Activated T-cell treated with anti-CD3 and anti-CD28 coated beads, Interleukin-2, amount 50 U/mL, for 24 hours (primary cell): ENCODE results near the gene RALGPS1.

Experiments used
- DNase-seq: peaks from one replicate; pipeline ENCODE4 v3.0.0-alpha.2; 2020
- H3K27ac Mint-ChIP-seq: 2 replicates; pipeline ENCODE4 v1.8.0; 2020; ENCODE audit warnings: mild to moderate bottlenecking, mixed read lengths
- H3K27me3 Mint-ChIP-seq: 2 replicates; pipeline ENCODE4 v1.8.0; 2020; ENCODE audit warnings: mixed read lengths
- H3K36me3 Mint-ChIP-seq: 2 replicates; pipeline ENCODE4 v1.8.0; 2020; ENCODE audit warnings: low read depth, mixed read lengths
- H3K4me1 Mint-ChIP-seq: 2 replicates; pipeline ENCODE4 v1.8.0; 2020; ENCODE audit warnings: low read depth, mixed read lengths
- H3K4me3 Mint-ChIP-seq: 2 replicates; pipeline ENCODE4 v1.8.0; 2020; ENCODE audit warnings: mild to moderate bottlenecking, moderate library complexity, mixed read lengths
- H3K9me3 Mint-ChIP-seq: 2 replicates; pipeline ENCODE4 v1.8.0; 2020; ENCODE audit warnings: mixed read lengths

RALGPS1 gene

GRCh38 chr9:127025042-127025441 is 110.5 kb downstream of the RALGPS1 start:
- Mint-ChIP-seq H3K4me1 (peaks cover 4% of the 10 kb centered on the region), H3K36me3 (no peaks in the 10 kb centered on the region), H3K4me3 (no peak overlapping the region), H3K27me3 (no peaks in the 10 kb centered on the region), H3K27ac (no peak overlapping the region), H3K9me3 (no peaks in the 10 kb centered on the region)
- DNase-seq = no peak

- H3K4me1 Mint-ChIP-seq = no peaks in the 10 kb centered on the region
- H3K27ac Mint-ChIP-seq = no peak overlapping the region
- H3K36me3 Mint-ChIP-seq = no peaks in the 10 kb centered on the region
- no peak for DNase-seq
- H3K27me3 Mint-ChIP-seq = no peaks in the 10 kb centered on the region
- H3K9me3 Mint-ChIP-seq = no peaks in the 10 kb centered on the region
- no peak overlapping the region for H3K4me3 Mint-ChIP-seq
Observed at GRCh38 chr9:127027694-127028093, 113.1 kb downstream of the RALGPS1 start.

- Mint-ChIP-seq H3K27ac (no peak overlapping the region), H3K9me3 (no peaks in the 10 kb centered on the region), H3K4me1 (no peaks in the 10 kb centered on the region), H3K4me3 (no peak overlapping the region), H3K36me3 (no peaks in the 10 kb centered on the region), H3K27me3 (no peaks in the 10 kb centered on the region)
- DNase-seq = no peak
Observed at GRCh38 chr9:127029548-127029947, 115.0 kb downstream of the RALGPS1 start.

- DNase-seq = no peak
- no peak overlapping the region for H3K27ac Mint-ChIP-seq
- no peaks in the 10 kb centered on the region for H3K27me3 Mint-ChIP-seq
- H3K4me1 Mint-ChIP-seq = no peaks in the 10 kb centered on the region
- no peaks in the 10 kb centered on the region for H3K9me3 Mint-ChIP-seq
- H3K36me3 Mint-ChIP-seq = no peaks in the 10 kb centered on the region
- no peak overlapping the region for H3K4me3 Mint-ChIP-seq
Observed at GRCh38 chr9:127030814-127031740, 116.5 kb downstream of the RALGPS1 start.

- H3K4me3 Mint-ChIP-seq = no peak overlapping the region
- H3K4me1 Mint-ChIP-seq = no peaks in the 10 kb centered on the region
- no peak for DNase-seq
- no peak overlapping the region for H3K27ac Mint-ChIP-seq
- H3K27me3 Mint-ChIP-seq = no peaks in the 10 kb centered on the region
- H3K36me3 Mint-ChIP-seq = no peaks in the 10 kb centered on the region
- H3K9me3 Mint-ChIP-seq = no peaks in the 10 kb centered on the region
Observed at GRCh38 chr9:127032256-127032655, 117.7 kb downstream of the RALGPS1 start.

- H3K9me3 Mint-ChIP-seq = no peaks in the 10 kb centered on the region
- no peak overlapping the region for H3K27ac Mint-ChIP-seq
- H3K4me1 Mint-ChIP-seq = no peaks in the 10 kb centered on the region
- no peaks in the 10 kb centered on the region for H3K36me3 Mint-ChIP-seq
- H3K27me3 Mint-ChIP-seq = no peaks in the 10 kb centered on the region
- no peak overlapping the region for H3K4me3 Mint-ChIP-seq
- no peak for DNase-seq
Observed at GRCh38 chr9:127033061-127033460, 118.5 kb downstream of the RALGPS1 start.

- no peak for DNase-seq
- H3K27ac Mint-ChIP-seq = no peak overlapping the region
- no peaks in the 10 kb centered on the region for H3K27me3 Mint-ChIP-seq
- no peaks in the 10 kb centered on the region for H3K36me3 Mint-ChIP-seq
- no peak overlapping the region for H3K4me3 Mint-ChIP-seq
- no peaks in the 10 kb centered on the region for H3K9me3 Mint-ChIP-seq
- no peaks in the 10 kb centered on the region for H3K4me1 Mint-ChIP-seq
Observed at GRCh38 chr9:127033789-127034188, 119.2 kb downstream of the RALGPS1 start.

- no peaks in the 10 kb centered on the region for H3K9me3 Mint-ChIP-seq
- H3K4me1 Mint-ChIP-seq = no peaks in the 10 kb centered on the region
- no peaks in the 10 kb centered on the region for H3K27me3 Mint-ChIP-seq
- H3K4me3 Mint-ChIP-seq = no peak overlapping the region
- DNase-seq = no peak
- no peak overlapping the region for H3K27ac Mint-ChIP-seq
- H3K36me3 Mint-ChIP-seq = no peaks in the 10 kb centered on the region
Observed at GRCh38 chr9:127034691-127035090, 120.1 kb downstream of the RALGPS1 start.

- no peaks in the 10 kb centered on the region for H3K4me1 Mint-ChIP-seq
- H3K36me3 Mint-ChIP-seq = no peaks in the 10 kb centered on the region
- H3K27ac Mint-ChIP-seq = no peak overlapping the region
- no peak for DNase-seq
- no peaks in the 10 kb centered on the region for H3K9me3 Mint-ChIP-seq
- no peak overlapping the region for H3K4me3 Mint-ChIP-seq
- H3K27me3 Mint-ChIP-seq = no peaks in the 10 kb centered on the region
Observed at GRCh38 chr9:127035423-127035822, 120.8 kb downstream of the RALGPS1 start.

GRCh38 chr9:127035948-127036347 is 121.4 kb downstream of the RALGPS1 start:
- no peak for DNase-seq
- no peaks in the 10 kb centered on the region for H3K9me3 Mint-ChIP-seq
- no peak overlapping the region for H3K4me3 Mint-ChIP-seq
- no peak overlapping the region for H3K27ac Mint-ChIP-seq
- no peaks in the 10 kb centered on the region for H3K4me1 Mint-ChIP-seq
- no peaks in the 10 kb centered on the region for H3K27me3 Mint-ChIP-seq
- no peaks in the 10 kb centered on the region for H3K36me3 Mint-ChIP-seq

GRCh38 chr9:127036437-127036836 is 121.9 kb downstream of the RALGPS1 start:
- no peak for DNase-seq
- H3K4me3 Mint-ChIP-seq = no peak overlapping the region
- no peaks in the 10 kb centered on the region for H3K36me3 Mint-ChIP-seq
- H3K4me1 Mint-ChIP-seq = no peaks in the 10 kb centered on the region
- H3K27ac Mint-ChIP-seq = no peak overlapping the region
- H3K27me3 Mint-ChIP-seq = no peaks in the 10 kb centered on the region
- no peaks in the 10 kb centered on the region for H3K9me3 Mint-ChIP-seq

GRCh38 chr9:127038531-127038930 is 123.9 kb downstream of the RALGPS1 start:
- Mint-ChIP-seq H3K36me3 (no peaks in the 10 kb centered on the region), H3K4me3 (no peak overlapping the region), H3K27me3 (no peaks in the 10 kb centered on the region), H3K27ac (no peak overlapping the region), H3K4me1 (no peaks in the 10 kb centered on the region), H3K9me3 (no peaks in the 10 kb centered on the region)
- no peak for DNase-seq

- DNase-seq = no peak
- Mint-ChIP-seq H3K4me3 (no peak overlapping the region), H3K36me3 (no peaks in the 10 kb centered on the region), H3K9me3 (no peaks in the 10 kb centered on the region), H3K27me3 (no peaks in the 10 kb centered on the region), H3K27ac (no peak overlapping the region), H3K4me1 (no peaks in the 10 kb centered on the region)
Observed at GRCh38 chr9:127039492-127039891, 124.9 kb downstream of the RALGPS1 start.

GRCh38 chr9:127045148-127045547 is 130.6 kb downstream of the RALGPS1 start:
- no peak overlapping the region for H3K27ac Mint-ChIP-seq
- H3K4me1 Mint-ChIP-seq = peaks cover 23% of the 10 kb centered on the region
- no peaks in the 10 kb centered on the region for H3K9me3 Mint-ChIP-seq
- no peaks in the 10 kb centered on the region for H3K36me3 Mint-ChIP-seq
- no peak for DNase-seq
- no peaks in the 10 kb centered on the region for H3K27me3 Mint-ChIP-seq
- no peak overlapping the region for H3K4me3 Mint-ChIP-seq

- no peak for DNase-seq
- no peak overlapping the region for H3K27ac Mint-ChIP-seq
- no peaks in the 10 kb centered on the region for H3K36me3 Mint-ChIP-seq
- no peaks in the 10 kb centered on the region for H3K27me3 Mint-ChIP-seq
- no peaks in the 10 kb centered on the region for H3K9me3 Mint-ChIP-seq
- H3K4me1 Mint-ChIP-seq = peaks cover 24% of the 10 kb centered on the region
- no peak overlapping the region for H3K4me3 Mint-ChIP-seq
Observed at GRCh38 chr9:127047971-127048370, 133.4 kb downstream of the RALGPS1 start.
